Thyroid gland (tissue), 4 donors: Measurements from ENCODE around the gene LCT. TPM values are rescaled to one million over a fixed set of nuclear protein-coding genes. Genes with fewer than 3 reads are reported as not detected.
"Not testable (repeated sequence)": the region's sequence is repeated elsewhere in the genome, so short reads cannot be mapped to it uniquely, and the experiment has no call there.

Experiments used
- DNase-seq, 2 donors: peaks; one replicate each; pipeline ENCODE4 v3.0.0-alpha.2; 2019
- H3K27ac ChIP-seq, 3 donors: fragments of 200-600 bp; sonication (generic); 1 replicate in 2 of 3; 2 replicates in 1 of 3; pipeline ENCODE4 v1.5.1; 2016 to 2019; ENCODE audit warnings: mild to moderate bottlenecking in 1 of 3, moderate library complexity in 1 of 3
- H3K27me3 ChIP-seq: fragments of 200-600 bp; sonication (generic); one replicate; pipeline ENCODE4 v1.5.1; 2019
- H3K36me3 ChIP-seq, 2 donors: fragments of 200-600 bp; sonication (generic); one replicate each; pipeline ENCODE4 v1.5.1; 2016 to 2019
- H3K4me1 ChIP-seq, 2 donors: fragments of 200-600 bp; sonication (generic); one replicate each; pipeline ENCODE4 v1.5.1; 2017 to 2019
- H3K4me3 ChIP-seq, 3 donors: fragments of 200-600 bp; sonication (generic); replicated peaks in 1 of 3; 1 replicate in 2 of 3; 2 replicates in 1 of 3; pipeline ENCODE4 v1.5.1; 2016; ENCODE audit warnings: mild to moderate bottlenecking in 1 of 3
- H3K9me3 ChIP-seq: fragments of 200-600 bp; sonication (generic); one replicate; pipeline ENCODE4 v1.5.1; 2017
- CTCF ChIP-seq, 6 experiments: fragments of 200-600 bp in 3 of 6; fragments of 450-650 bp in 3 of 6; sonication (generic) in 3 of 6; IDR thresholded peaks; one replicate each; pipeline ENCODE4 v1.5.1; 2016 to 2019; ENCODE audit warnings: antibody characterized with exemption in 6 of 6, mild to moderate bottlenecking in 2 of 6, inconsistent platforms in 1 of 6, moderate library complexity in 1 of 6
- POLR2A ChIP-seq, 2 donors: fragments of 450-650 bp; IDR thresholded peaks; one replicate each; pipeline ENCODE4 v1.6.1; 2017; ENCODE audit warnings: antibody characterized with exemption in 2 of 2, mild to moderate bottlenecking in 2 of 2, moderate library complexity in 1 of 2
- WGBS, 2 donors: methylation state at CpG; one replicate each; pipeline ENCODE4 v1.1.5; 2017; 5-methylcytosine and 5-hydroxymethylcytosine counted together
- intact Hi-C: fragments of 100-400 bp; cut with DNase I; formaldehyde crosslinking; loops from one replicate; pipeline ENCODE4 v1.15.1; 2023
- total RNA-seq, 4 donors: library from RNA; depleted of rRNA; stranded (reverse); fragments of >200 nt; gene quantifications; one replicate each; pipeline ENCODE4 v1.2.3, GENCODE V29; 2016

Gene LCT
- total RNA-seq, 4 donors from 2014 or later: 0.24 TPM; not detected in 3

GRCh38 chr2:135812907-135813511, 24.0 kb downstream of the LCT start:
- no peaks in the 10 kb centered on the region for H3K4me1 ChIP-seq
- H3K27me3 ChIP-seq: no peaks in the 10 kb centered on the region
- H3K27ac ChIP-seq: no peak overlapping the region
- WGBS, 2 donors: 61 to 62% methylated on average over 2 of the region's 2 CpGs
- no peak for DNase-seq
- no peaks in the 10 kb centered on the region for H3K9me3 ChIP-seq
- TF ChIP-seq CTCF (IDR thresholded peaks at IDR 0.05) (no peak), POLR2A (IDR thresholded peaks at IDR 0.05) (no peak)
- no peak overlapping the region for H3K4me3 ChIP-seq
- intact Hi-C loops: no loop called here
- no peaks in the 10 kb centered on the region for H3K36me3 ChIP-seq

- H3K27me3 ChIP-seq, H3K9me3 ChIP-seq, H3K4me1 ChIP-seq, intact Hi-C loops, H3K4me3 ChIP-seq, H3K36me3 ChIP-seq, DNase-seq, H3K27ac ChIP-seq: not testable (repeated sequence)
- 84 to 94% methylated on average over 3 of the region's 3 CpGs for WGBS, 2 donors
These were observed 29.1 kb downstream of the LCT start for GRCh38 chr2:135807874-135808273.

- H3K4me3 ChIP-seq: no peak overlapping the region
- H3K36me3 ChIP-seq: no peaks in the 10 kb centered on the region
- DNase-seq: no peak
- 58 to 77% methylated on average over 2 of the region's 2 CpGs for WGBS, 2 donors
- H3K4me1 ChIP-seq: no peaks in the 10 kb centered on the region
- no peak overlapping the region for H3K27ac ChIP-seq
- intact Hi-C loops: no loop called here
- H3K27me3 ChIP-seq: no peaks in the 10 kb centered on the region
- TF ChIP-seq POLR2A (IDR thresholded peaks at IDR 0.05): no peak
- TF ChIP-seq CTCF (IDR thresholded peaks at IDR 0.05): no peak
- no peaks in the 10 kb centered on the region for H3K9me3 ChIP-seq
These were observed 33.7 kb downstream of the LCT start for GRCh38 chr2:135803278-135803677.

- Histone ChIP-seq H3K4me1 (no peaks in the 10 kb centered on the region), H3K27me3 (no peaks in the 10 kb centered on the region), H3K4me3 (no peak overlapping the region), H3K36me3 (no peaks in the 10 kb centered on the region), H3K9me3 (no peaks in the 10 kb centered on the region), H3K27ac (no peak overlapping the region)
- 65 to 66% methylated on average over 3 of the region's 3 CpGs for WGBS, 2 donors
- TF ChIP-seq POLR2A (IDR thresholded peaks at IDR 0.05) (no peak), CTCF (IDR thresholded peaks at IDR 0.05) (no peak)
- no peak for DNase-seq
- intact Hi-C loops: no loop called here
These were observed 34.6 kb downstream of the LCT start for GRCh38 chr2:135802350-135802749.

GRCh38 chr2:135800513-135801460, 36.2 kb downstream of the LCT start:
- Histone ChIP-seq H3K9me3 (no peaks in the 10 kb centered on the region), H3K27ac (no peak overlapping the region), H3K36me3 (no peaks in the 10 kb centered on the region), H3K4me1 (no peaks in the 10 kb centered on the region), H3K27me3 (no peaks in the 10 kb centered on the region), H3K4me3 (no peak overlapping the region)
- WGBS, 2 donors: 85 to 88% methylated on average over 9 of the region's 9 CpGs
- DNase-seq: no peak
- TF ChIP-seq CTCF (IDR thresholded peaks at IDR 0.05) (no peak), POLR2A (IDR thresholded peaks at IDR 0.05) (no peak)
- intact Hi-C loops: no loop called here
